Stimulated activated CD8-positive, alpha-beta memory T cell treated with anti-CD3 and anti-CD28 coated beads, Interleukin-7, amount 100 ng/mL, for 4 hours (primary cell): Measurements from ENCODE around the gene BCL11B.

Source experiments
- DNase-seq, 2 donors: peaks; one replicate each; pipeline ENCODE4 v3.0.0-alpha.2; 2020; ENCODE audit warnings: low read depth in 2 of 2

The BCL11B gene

DNA sequence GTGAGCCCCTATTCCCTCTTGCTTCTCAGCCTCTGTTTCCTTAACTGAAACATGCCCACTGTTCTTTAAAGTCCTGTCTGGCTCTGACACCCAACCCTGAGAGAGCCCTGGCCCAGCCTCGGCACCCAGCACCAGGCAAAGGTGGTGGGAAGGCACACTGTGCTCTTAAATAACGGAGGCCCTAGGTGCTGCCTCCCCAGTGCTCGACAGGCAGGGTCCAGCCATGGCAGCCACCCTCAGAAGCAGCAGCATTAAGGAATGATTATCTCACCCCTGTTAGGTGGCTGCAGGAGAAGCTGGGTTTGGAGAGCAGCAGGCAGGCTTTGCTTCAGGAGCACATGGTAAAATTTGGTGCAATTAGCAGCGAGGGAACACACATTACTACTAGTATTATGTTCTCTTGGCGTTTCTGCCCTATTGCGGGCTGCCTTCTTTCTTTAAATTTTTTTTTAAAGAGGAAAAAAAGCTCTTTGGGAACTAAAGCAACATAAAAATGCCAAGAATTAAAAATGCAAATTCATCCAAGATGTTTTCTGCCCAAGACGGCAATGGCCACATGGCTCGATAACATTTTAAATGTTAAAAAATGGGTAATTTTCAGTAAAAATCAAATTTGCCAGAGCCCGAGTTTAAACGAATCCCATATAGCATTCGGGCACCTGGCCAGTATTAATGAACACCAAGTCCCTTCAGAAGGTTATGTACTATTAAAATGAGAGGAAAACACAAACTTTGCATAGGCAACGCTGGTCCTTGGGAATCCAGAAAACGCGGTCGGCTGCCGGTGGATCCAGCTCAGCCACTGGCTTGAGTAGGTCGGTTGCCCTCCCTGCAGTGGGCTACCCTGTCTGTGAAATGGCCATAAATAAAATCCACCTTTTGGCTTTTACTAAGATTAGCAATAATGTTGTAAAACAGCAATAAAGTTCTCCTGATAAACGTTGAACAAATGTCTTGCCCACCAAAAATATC lies 152.2 kb downstream of the BCL11B start:
- no peak for DNase-seq
